Measurements from ENCODE around the gene ACSF2.

GRCh38 chr17:50392621-50393020, 33.4 kb upstream of the ACSF2 start:
- TF ChIP-seq SPI1 (IDR thresholded peaks at IDR 0.05; ENCODE audit: low read depth, low read length) (no peak), POLR2A (IDR thresholded peaks at IDR 0.05; ENCODE audit: low read depth, low read length) (no peak)

Data from GM12891 (cell line).